Calu3 (cell line): ENCODE results near the gene CNKSR3. TPM values are rescaled to one million over a fixed set of nuclear protein-coding genes. Genes with fewer than 3 reads are reported as not detected.

ENCODE experiments used
- BruUV-seq: library from RNA; stranded (reverse); fragments of 400-500 nt; replicated peaks from 2 replicates; lab custom pipeline; 2021; lab: Mats Ljungman, UMichigan
- CTCF ChIA-PET: fragments of 300-600 bp; sonication (Branson Sonifier 250); formaldehyde crosslinking; loops from one replicate; lab custom pipeline; 2022; ENCODE audit warnings: antibody characterized with exemption; lab: Charles Lee
- DNase-seq: peaks from one replicate; pipeline ENCODE4 v3.0.0; 2022
- H3K27ac Mint-ChIP-seq: one replicate; pipeline ENCODE4 v1.8.0; 2022; ENCODE audit warnings: mixed read lengths; ENCODE audit not compliant: unreplicated experiment
- H3K27me3 Mint-ChIP-seq: one replicate; pipeline ENCODE4 v1.8.0; 2022; ENCODE audit warnings: mixed read lengths; ENCODE audit not compliant: unreplicated experiment
- H3K36me3 Mint-ChIP-seq: one replicate; pipeline ENCODE4 v1.8.0; 2022; ENCODE audit warnings: mild to moderate bottlenecking, moderate library complexity, mixed read lengths; ENCODE audit not compliant: insufficient read depth, unreplicated experiment
- H3K4me1 Mint-ChIP-seq: one replicate; pipeline ENCODE4 v1.8.0; 2022; ENCODE audit warnings: mild to moderate bottlenecking, low read depth, mixed read lengths; ENCODE audit not compliant: unreplicated experiment
- H3K4me3 Mint-ChIP-seq: one replicate; pipeline ENCODE4 v1.8.0; 2022; ENCODE audit warnings: mild to moderate bottlenecking, low read depth, moderate library complexity, mixed read lengths; ENCODE audit not compliant: unreplicated experiment
- H3K9me3 Mint-ChIP-seq: one replicate; pipeline ENCODE4 v1.8.0; 2022; ENCODE audit warnings: low read depth, mixed read lengths; ENCODE audit not compliant: unreplicated experiment
- CTCF ChIP-seq: fragments of 200-600 bp; IDR thresholded peaks from one replicate; pipeline ENCODE4 v1.8.0; 2022; ENCODE audit warnings: antibody characterized with exemption; ENCODE audit not compliant: unreplicated experiment
- intact Hi-C: fragments of 100-400 bp; cut with micrococcal nuclease; formaldehyde crosslinking; loops from one replicate; pipeline ENCODE4 v1.10.0; 2022; ENCODE audit not compliant: unreplicated experiment
- total RNA-seq: library from RNA; stranded (reverse); gene quantifications from 2 replicates; pipeline ENCODE4 v1.2.3, GENCODE V29; 2022

CNKSR3 gene
- total RNA-seq, 1 experiment from 2014 or later, result 4.0 TPM

DNA sequence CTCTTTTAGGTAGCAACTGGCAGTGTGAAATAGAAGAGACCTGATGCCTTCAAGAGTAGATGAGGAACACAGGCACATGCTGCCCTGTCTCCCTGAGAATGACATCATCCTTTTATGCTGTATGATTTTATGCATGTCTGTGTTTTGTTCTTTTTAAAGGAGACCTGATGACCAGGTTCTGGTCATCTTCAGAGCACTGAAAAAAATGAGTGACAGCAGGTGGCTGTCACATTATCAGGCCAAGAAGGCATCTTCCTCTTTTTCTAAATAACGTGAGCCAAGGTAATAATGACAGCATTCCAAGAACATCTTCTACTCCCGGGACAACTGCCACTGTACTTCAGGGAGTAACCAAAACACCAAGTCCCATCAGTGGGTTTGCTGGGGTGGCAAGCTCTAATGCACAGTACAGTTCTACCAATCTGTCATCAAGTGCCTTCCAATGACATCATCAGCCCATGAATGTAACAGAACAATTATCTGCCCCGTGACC is 28.9 kb downstream of the CNKSR3 start:
- no TSS peak for BruUV-seq
- DNase-seq, result no peak

GRCh38 chr6:154479771-154480639 is 30.5 kb downstream of the CNKSR3 start:
- H3K4me1 Mint-ChIP-seq, result peaks cover 8% of the 10 kb centered on the region
- BruUV-seq, result no TSS peak
- H3K27ac Mint-ChIP-seq, result no peak overlapping the region

More for the DNA sequence above, 28.9 kb downstream of the CNKSR3 start:
- Mint-ChIP-seq H3K36me3 (no peaks in the 10 kb centered on the region), H3K9me3 (no peaks in the 10 kb centered on the region), H3K27me3 (no peaks in the 10 kb centered on the region), H3K4me1 (peaks cover 8% of the 10 kb centered on the region), H3K4me3 (no peak overlapping the region), H3K27ac (no peak overlapping the region)
- CTCF ChIA-PET, result no interaction called here
- no peak for TF ChIP-seq CTCF
- intact Hi-C loops, result no loop called here

DNA sequence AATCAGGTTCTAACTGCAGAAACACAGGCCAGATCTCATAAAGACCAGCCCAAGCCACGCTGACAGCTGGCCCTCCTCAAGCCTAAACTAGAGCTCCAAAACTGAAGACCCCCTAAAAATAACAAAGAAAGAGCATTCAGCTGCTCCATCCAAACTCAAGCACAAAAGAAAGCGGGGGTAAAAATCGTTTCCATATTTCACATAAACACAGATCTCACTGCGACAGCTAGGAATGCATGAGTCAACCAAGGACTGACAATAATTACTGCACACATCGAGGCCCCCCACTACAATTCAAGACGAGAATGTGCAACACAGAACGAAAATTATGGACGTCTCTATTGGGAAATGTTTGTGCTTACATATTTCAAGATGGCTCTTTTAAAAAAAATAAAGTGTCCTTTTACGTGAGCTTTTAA is 31.1 kb downstream of the CNKSR3 start:
- Mint-ChIP-seq H3K4me1 (peaks cover 8% of the 10 kb centered on the region), H3K27ac (no peak overlapping the region), H3K27me3 (no peaks in the 10 kb centered on the region), H3K36me3 (no peaks in the 10 kb centered on the region), H3K9me3 (no peaks in the 10 kb centered on the region), H3K4me3 (no peak overlapping the region)
- DNase-seq, result no peak
- no peak for TF ChIP-seq CTCF
- BruUV-seq, result no TSS peak
- CTCF ChIA-PET, result no interaction called here
- intact Hi-C loops, result no loop called here

More at GRCh38 chr6:154479771-154480639, 30.5 kb downstream of the CNKSR3 start:
- Mint-ChIP-seq H3K9me3 (no peaks in the 10 kb centered on the region), H3K27me3 (no peaks in the 10 kb centered on the region), H3K36me3 (no peaks in the 10 kb centered on the region), H3K4me3 (no peak overlapping the region)
- intact Hi-C loops, result no loop called here
- no peak for DNase-seq
- no peak for TF ChIP-seq CTCF
- CTCF ChIA-PET, result no interaction called here

GRCh38 chr6:154478701-154479060 is 31.8 kb downstream of the CNKSR3 start:
- BruUV-seq, result no TSS peak
- H3K27ac Mint-ChIP-seq, result no peak overlapping the region
- no peaks in the 10 kb centered on the region for H3K9me3 Mint-ChIP-seq
- H3K27me3 Mint-ChIP-seq, result no peaks in the 10 kb centered on the region
- TF ChIP-seq CTCF, result no peak
- no peak overlapping the region for H3K4me3 Mint-ChIP-seq
- intact Hi-C loops, result no loop called here
- H3K36me3 Mint-ChIP-seq, result no peaks in the 10 kb centered on the region
- CTCF ChIA-PET, result interaction anchor here (0.7 kb wide), 1 partner anchor 35 kb away, joined by 5 read pairs; no protein-coding TSS in a partner anchor
- H3K4me1 Mint-ChIP-seq, result peaks cover 8% of the 10 kb centered on the region
- DNase-seq, result no peak
